ENCODE data around the gene GFOD2. TPM values are rescaled to one million over a fixed set of nuclear protein-coding genes. Genes with fewer than 3 reads are reported as not detected.
"Not testable (repeated sequence)": the region's sequence is repeated elsewhere in the genome, so short reads cannot be mapped to it uniquely, and the experiment has no call there.

GFOD2 gene
- total RNA-seq, 2 donors from 2014 or later = 10.9 to 12.9 TPM

DNA sequence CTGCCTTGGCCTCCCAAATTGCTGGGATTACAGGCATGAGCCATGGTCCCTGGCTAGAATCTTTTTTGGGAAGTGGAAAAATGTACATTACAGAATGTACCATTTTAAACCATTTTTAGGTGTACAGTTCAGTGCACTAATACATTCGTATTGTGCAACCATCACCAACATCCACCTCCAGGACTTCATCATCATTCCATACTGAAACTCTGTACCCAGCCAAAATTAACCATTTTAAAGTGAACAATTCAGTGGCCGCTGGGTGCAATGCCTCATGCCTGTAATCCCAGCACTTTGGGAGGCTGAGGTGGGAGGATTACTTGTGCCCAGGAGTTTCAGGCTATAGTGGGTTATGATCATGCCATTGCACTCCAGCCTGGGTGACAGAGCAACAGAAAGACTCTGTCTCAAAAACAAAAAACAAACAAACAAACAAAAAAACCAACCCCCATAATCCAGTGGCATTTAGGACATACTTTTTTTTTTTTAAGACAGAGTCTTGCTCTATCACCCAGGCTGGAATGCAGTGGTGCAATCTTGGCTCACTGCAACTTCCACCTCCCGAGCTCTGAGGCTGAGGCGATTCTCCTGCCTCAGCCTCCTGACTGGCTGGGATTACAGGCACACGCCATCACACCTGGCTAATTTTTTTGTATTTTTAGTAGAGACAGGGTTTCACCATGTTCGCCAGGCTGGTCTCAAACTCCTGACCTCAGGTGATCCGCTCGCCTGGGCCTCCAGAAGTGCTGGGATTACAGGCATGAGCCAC lies 25.4 kb downstream of the GFOD2 start:
- H3K27ac Mint-ChIP-seq; ATAC-seq; DNase-seq (ENCODE audit: low spot score in 2 of 2); H3K36me3 Mint-ChIP-seq; H3K9me3 Mint-ChIP-seq: not testable (repeated sequence)

DNA sequence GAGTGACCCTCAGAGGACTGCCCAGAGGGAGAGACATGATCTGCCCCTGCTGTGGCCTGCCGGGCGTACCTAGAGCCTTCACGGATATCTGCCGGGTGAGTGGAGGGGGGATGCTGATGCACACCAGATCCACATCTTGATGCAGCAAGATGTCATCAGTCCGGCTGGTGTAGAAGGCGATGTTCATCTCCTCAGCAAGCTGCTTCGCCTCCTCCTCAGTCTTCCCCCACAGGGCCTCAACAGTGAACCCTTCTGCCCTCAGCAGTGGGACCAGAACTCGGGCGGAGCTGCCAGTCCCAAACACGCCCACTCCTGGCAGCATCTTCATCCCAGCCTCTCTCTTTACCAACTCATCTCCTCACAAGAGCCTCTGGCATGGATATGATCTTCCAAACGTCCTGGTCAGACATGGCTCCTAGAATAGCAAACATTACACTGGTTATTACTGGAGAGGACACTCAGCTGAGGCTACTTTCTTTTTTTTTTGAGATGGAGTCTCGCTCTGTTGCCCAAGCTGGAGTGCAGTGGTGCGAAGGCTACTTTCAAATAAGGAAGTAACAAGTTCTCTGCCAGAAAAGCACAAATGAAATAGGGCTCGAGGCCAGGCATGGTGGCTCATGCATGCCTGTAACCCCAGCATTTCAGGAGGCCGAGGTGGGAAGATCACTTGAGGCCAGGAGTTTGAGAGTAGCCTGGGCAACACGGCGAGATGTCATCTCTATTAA lies 33.6 kb downstream of the GFOD2 start:
- no peak for DNase-seq (ENCODE audit: low spot score in 2 of 2)
- H3K36me3 Mint-ChIP-seq = peaks cover 5 to 7% of the 10 kb centered on the region in 2 donors
- no peak for ATAC-seq
- peak overlapping the region in 1 of 2 donors; percentile 17 for H3K27ac Mint-ChIP-seq
- no peaks in the 10 kb centered on the region for H3K9me3 Mint-ChIP-seq

DNA sequence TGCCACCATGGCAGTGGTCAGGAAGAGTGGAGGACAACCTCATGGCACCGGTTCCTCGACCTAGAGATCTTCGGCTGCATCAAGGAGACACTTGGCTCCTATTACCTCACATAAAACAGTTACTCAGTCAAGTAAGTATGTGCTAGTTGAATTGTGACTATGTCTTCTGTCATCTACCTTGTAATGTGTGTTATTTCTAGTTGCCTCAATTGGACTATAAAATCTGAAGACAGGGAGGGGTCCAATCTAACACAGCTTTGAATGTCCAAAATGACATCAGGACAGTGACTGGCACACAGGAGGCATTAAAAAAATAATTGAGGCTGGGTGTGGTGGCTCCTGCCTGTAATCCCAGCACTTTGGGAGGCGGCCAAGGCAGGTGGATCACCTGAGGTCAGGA lies 35.3 kb downstream of the GFOD2 start:
- H3K27ac Mint-ChIP-seq = peak overlapping the region; percentile 14 to 47
- H3K9me3 Mint-ChIP-seq = no peaks in the 10 kb centered on the region
- no peak for ATAC-seq
- DNase-seq (ENCODE audit: low spot score in 2 of 2) = no peak
- H3K36me3 Mint-ChIP-seq = peaks cover 5 to 7% of the 10 kb centered on the region in 2 donors

DNA sequence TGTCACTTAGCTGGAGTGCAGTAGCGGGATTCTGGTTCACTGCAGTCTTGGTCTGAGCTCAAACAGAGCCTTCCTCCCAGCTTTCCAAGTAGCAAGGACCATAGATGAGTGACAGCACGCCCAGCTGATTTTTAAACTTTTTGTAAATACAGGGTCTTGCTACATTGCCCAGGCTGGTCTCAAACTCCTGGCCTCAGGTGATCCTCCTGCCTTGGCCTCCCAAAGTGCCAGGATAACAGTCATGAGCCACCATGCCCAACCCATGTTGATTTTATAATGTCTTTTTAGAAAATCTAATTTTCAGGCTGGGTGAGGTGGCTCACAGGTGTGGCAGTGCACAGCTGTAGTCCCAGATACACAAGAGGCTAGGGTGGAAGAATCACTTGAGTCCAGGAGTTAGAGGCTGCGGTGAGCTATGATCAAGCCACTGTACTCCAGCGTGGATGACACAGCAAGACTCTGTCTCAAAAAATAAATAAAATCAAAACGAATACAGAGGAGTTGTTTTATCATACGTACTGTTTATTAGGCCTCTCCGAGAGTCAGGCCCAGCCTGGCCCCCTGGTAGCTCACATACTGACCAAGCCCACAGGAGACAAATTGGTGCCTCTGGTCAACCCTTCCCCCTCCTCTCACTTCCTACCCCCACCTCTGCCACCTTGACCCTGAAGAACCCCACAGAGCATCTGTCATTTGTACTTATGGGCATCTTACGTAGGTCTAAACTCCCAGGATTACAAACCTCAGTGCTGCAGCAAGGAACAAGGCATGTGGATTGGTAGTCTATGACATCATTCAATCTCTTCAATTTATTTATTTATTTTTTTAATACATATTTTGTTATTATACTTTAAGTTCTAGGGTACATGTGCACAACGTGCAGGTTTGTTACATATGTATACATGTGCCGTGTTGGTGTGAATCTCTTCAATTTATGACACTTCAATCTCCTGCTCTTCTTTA lies 38.9 kb downstream of the GFOD2 start:
- peak overlapping the region in 1 of 2 donors; percentile 29 for H3K27ac Mint-ChIP-seq
- ATAC-seq = no peak
- DNase-seq (ENCODE audit: low spot score in 2 of 2) = no peak
- H3K36me3 Mint-ChIP-seq = peaks cover under 1 to 7% of the 10 kb centered on the region in 2 donors
- H3K9me3 Mint-ChIP-seq = no peaks in the 10 kb centered on the region

DNA sequence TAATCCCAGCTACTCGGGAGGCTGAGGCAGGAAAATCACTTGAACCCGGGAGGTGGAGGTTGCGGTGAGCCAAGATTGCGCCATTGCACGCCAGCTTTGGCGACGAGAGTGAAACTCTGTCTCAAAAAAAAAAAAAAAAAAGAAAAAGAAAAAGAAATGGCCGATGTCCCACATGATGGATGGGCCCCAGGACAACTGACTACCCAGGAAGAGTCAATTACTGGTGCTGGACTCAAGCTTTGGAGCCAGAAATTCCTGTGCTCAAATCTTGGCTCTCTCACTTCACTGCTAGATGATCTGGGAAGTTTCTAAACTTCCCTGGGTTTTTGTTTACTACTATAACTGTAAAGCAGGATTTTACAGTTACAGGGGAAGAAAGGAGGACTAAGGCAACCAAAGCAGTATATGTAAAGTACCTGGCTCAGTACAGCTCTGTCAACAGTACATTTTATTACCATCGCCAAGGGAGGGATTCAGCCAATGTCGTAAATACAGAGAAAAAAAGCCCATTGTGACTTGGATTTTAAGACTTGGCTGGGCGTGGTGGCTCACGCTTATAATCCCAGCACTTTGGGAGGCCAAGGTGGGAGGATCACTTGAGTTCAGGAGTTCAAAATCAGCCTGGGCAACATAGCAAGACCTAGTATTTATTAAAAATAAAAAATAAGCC lies 40.6 kb downstream of the GFOD2 start:
- no peak for ATAC-seq
- H3K27ac Mint-ChIP-seq = no peak overlapping the region
- no peak for DNase-seq (ENCODE audit: low spot score in 2 of 2)
- H3K9me3 Mint-ChIP-seq = no peaks in the 10 kb centered on the region
- H3K36me3 Mint-ChIP-seq = peaks cover 0 to 3% of the 10 kb centered on the region in 2 donors

DNA sequence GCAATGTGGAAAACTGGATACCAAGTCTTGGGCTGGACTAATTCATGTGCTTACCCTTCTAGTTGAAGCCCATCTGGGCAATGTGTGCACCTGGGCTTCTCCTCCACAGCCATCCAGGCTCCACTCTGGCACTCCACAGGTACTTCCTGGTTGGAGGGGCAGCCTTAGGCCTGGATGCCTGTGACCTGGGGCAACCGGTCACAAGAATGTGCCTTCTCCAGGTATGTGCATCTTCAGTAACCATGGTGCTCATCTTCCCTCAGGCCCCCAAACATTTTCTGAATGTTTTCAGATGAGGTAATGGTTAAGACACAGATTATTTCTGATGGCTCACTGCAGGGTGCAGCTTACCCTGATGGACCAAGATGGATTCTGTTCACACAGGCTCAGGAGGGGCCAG lies 41.4 kb downstream of the GFOD2 start:
- Mint-ChIP-seq H3K36me3 (no peaks in the 10 kb centered on the region), H3K27ac (no peak overlapping the region), H3K9me3 (no peaks in the 10 kb centered on the region)
- no peak for DNase-seq (ENCODE audit: low spot score in 2 of 2)
- ATAC-seq = no peak

DNA sequence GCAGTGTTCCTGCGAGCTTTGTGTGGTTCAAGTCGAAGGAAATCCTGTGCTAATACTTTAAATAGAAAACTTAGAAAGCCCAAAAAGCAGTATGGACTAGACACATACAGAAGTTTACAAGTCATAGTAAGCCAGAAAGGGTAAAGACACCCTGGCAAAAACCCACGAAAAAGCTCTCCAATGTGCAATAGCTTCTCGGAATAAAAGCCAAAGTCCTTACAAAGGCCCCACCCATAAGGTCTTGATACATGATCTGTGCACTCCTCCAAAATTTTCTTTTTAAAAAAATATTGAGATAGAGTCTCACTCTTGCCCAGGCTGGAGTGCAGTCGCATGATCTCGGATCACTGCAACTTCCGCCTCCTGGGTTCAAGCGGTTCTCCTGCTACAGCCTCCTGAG lies 42.2 kb downstream of the GFOD2 start:
- Mint-ChIP-seq H3K36me3 (no peaks in the 10 kb centered on the region), H3K27ac (no peak overlapping the region), H3K9me3 (no peaks in the 10 kb centered on the region)
- DNase-seq (ENCODE audit: low spot score in 2 of 2) = no peak
- no peak for ATAC-seq

DNA sequence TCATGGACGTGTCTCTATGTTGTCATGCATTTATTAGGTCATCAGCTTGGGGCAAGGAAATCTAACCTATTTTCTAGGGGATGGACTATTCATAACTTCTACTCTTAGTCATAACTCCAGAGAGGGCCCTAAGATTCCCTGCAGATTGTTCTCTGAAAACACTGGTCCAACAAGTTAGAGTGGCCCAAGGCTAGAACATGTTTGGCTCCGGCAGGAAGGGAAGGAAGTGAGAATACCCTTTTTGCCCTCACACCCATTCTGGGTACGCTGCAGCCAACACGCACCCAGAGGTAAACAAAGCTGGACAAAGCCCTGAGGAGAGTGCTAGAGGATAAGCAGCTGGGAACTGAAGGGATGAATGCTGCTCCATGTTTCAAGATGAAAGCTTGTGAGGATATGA lies 42.6 kb downstream of the GFOD2 start:
- DNase-seq (ENCODE audit: low spot score in 2 of 2) (no peak), ATAC-seq (no peak)
- no peaks in the 10 kb centered on the region for H3K36me3 Mint-ChIP-seq
- H3K9me3 Mint-ChIP-seq = no peaks in the 10 kb centered on the region
- H3K27ac Mint-ChIP-seq = peak overlapping the region in 1 of 2 donors; percentile 88

DNA sequence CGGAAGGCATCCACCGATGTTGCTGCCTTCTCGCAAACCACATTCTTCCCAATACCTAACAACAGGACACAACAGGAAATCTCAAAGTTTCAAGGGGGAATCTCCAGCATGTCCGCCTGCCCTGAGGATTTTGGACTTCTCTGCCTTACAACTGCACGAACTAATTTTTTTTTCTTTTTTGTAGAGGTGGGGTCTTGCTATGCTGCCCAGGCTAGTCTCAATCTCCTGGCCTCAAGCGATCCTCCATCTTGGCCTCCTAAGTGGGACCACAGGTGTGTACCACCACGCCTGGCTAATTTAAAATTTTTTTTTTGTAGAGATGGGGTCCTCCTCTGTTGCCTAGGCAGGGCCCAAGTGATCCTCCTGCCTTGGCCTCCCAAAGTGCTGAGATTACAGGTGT lies 43.1 kb downstream of the GFOD2 start:
- ATAC-seq (no peak), DNase-seq (ENCODE audit: low spot score in 2 of 2) (no peak)
- H3K9me3 Mint-ChIP-seq = no peaks in the 10 kb centered on the region
- H3K36me3 Mint-ChIP-seq = no peaks in the 10 kb centered on the region
- no peak overlapping the region for H3K27ac Mint-ChIP-seq

DNA sequence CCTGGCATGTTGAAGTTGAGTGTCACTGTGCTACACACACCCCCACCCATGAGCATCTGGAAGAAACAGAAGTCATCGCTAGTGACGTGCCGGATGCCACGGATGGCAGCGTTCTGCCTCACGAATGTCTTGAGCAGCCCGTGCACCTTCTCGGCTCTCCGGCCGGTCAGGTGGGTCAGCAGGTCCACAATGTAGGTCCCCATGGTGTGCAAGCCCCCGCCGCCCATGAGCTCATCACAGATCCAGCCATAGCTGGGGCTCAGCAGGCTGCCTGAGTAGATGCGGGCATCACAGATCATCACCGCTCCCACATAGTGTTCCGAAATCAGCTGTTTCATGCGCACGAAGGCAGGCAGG lies 43.6 kb downstream of the GFOD2 start:
- ATAC-seq = no peak
- Mint-ChIP-seq H3K27ac (peak overlapping the region in 1 of 2 donors; percentile 86), H3K36me3 (no peaks in the 10 kb centered on the region), H3K9me3 (no peaks in the 10 kb centered on the region)
- DNase-seq (ENCODE audit: low spot score in 2 of 2) = no peak

DNA sequence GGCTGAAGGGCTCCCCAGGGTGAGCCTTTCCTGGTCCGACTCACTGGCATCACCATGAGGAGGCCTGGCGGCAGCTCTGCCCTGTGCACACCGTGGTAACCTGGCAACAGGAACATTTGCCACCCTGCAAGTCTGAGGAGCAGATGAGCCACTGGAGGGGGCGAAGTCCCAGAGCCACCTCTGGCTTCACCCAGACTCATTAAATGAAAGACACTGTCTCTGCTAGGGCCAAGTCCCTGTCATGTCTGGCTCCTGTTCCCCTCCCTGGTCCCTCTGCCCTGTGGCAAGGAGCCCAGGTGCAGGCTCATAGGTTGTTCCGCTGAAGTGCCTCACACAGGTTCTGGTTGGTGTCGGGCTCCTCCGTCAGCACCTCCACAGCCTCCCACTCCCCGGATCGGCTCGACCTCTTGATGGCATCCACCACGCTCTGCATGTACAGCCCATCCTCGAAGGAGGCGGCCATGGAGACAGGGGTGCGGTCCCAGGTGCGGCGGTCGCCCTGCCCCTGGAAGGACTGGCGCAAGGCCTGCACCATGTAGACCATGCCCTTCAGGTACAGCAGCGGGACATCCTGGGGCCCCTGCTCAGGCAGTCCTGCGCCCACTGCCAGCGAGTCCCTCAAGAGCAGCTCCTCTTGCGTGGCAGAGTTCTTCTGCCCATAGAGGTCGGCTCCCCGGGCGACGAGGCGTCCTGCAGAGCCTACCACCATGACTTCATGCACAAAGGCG lies 44.1 kb downstream of the GFOD2 start:
- DNase-seq (ENCODE audit: low spot score in 2 of 2) = no peak
- Mint-ChIP-seq H3K9me3 (no peaks in the 10 kb centered on the region), H3K36me3 (no peaks in the 10 kb centered on the region), H3K27ac (peak overlapping the region in 1 of 2 donors; percentile 86)
- ATAC-seq = no peak

DNA sequence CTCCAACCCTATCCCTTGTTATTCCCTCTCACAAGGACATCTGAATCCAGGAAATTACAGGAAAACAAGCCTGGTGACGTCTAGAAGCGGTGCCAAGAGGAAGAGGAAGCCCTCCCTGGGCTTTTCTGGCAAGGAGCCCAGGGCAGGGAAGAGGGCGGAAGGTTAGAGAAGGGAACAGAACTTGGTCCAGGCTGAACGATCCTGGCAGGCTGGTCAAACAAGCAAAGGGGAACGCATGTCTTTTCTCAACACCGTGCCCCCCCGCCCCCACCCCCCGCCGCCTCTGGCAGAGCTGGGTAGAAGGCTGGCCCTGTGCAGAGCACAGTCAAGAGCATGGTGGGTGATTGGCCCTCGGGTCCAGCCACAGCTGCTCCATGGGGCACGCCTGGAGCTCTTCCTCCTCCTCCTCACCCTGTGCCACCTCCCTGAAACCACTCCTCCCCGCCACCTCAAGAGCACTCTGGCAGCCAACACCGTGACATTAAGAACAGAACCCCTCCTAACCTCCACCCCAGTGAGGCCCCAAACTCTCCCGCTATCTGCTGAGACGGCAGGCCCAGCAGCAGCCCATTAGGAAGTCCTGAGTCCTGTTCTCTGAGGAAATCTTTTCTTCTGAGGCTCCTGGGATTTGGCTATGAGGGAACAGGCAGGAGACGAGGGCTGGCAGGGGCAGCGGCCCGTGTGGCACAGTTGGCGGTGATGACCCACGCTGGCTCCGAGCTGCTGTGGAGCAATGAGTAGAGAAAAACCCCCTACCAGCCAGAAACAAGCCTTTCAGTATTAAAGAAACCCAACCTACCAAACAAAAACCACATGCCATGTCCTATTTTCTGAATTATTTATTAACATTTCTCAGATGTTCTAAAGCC lies 45.2 kb downstream of the GFOD2 start:
- ATAC-seq = no peak
- no peaks in the 10 kb centered on the region for H3K9me3 Mint-ChIP-seq
- H3K36me3 Mint-ChIP-seq = no peaks in the 10 kb centered on the region
- no peak for DNase-seq (ENCODE audit: low spot score in 2 of 2)
- peak overlapping the region; percentile 74 to 86 for H3K27ac Mint-ChIP-seq

DNA sequence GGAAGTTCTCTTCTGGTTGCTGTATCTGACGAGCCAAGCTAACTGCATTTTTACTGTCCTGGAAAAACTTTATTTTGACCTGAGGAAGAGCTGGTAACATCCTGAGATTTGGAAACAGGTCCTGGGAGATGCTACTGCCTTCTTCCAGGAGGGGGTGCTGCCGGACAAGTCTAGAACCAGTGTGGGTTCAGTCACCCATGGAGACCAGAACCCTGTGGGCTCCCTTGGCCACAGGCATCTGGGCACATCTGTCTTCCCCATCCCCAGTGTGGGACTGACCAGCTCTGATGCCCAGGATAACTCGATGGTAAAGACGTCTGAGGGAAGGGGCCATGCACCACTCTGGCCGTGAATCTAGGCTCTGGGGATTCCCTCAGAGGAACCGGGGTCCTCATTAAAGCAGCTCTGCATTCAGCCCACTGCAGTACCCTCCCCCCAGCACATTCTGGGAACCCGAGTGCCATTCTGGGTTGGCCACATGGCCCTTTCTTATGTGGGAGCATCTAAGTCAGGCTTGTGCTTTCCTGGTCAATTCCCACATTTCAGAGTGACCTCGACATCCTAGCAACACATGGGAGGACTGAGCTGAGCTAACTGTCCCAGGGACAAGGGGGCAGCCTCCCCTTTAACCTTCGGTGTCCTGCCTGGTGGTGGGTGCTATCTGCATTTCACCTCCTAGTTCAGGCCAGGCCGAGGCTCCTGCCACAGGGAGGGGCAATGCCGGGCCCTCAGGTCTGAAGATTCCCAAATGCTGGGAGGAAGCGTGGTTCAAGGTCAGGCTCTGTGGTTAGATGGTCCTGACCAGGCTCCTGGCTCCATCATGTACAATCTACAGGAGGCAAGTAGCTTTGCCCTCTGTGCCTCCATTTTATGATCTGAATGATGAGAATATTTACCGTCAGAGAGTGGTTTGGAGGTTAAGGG lies 46.1 kb downstream of the GFOD2 start:
- no peaks in the 10 kb centered on the region for H3K9me3 Mint-ChIP-seq
- no peaks in the 10 kb centered on the region for H3K36me3 Mint-ChIP-seq
- peak in 1 of 2 donors; percentile 70 for DNase-seq (ENCODE audit: low spot score in 2 of 2)
- ATAC-seq = peak; percentile 21 to 41
- H3K27ac Mint-ChIP-seq = peak overlapping the region in 1 of 2 donors; percentile 15

DNA sequence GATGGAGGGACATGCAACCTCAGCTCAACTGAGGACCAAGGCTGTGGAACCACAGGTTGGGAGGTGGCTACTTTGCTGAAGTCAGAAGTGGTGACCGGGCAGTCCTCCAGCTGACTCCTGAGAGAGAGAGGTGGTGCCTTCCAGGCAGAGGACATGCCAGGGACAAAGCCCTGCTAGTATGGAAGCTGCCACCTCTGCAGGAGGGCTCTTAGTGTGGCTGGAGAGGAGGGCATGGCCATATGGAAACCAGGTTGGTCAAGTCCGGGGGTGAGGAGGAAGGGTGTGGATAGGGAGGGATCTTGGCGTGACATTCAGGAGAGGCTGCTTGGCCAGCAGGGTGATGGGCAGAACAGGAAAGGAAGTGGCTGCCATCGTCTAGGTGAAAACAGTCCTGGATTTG lies 46.8 kb downstream of the GFOD2 start:
- H3K9me3 Mint-ChIP-seq = no peaks in the 10 kb centered on the region
- DNase-seq (ENCODE audit: low spot score in 2 of 2) = no peak
- H3K27ac Mint-ChIP-seq = peak overlapping the region in 1 of 2 donors; percentile 15
- ATAC-seq = no peak
- no peaks in the 10 kb centered on the region for H3K36me3 Mint-ChIP-seq

Data from activated naive CD4-positive, alpha-beta T cell treated with anti-CD3 and anti-CD28 coated beads, Interleukin-2, amount 50 U/mL, for 72 hours (primary cell).